Trophoblast cell (in vitro differentiated cells and primary cell): ENCODE data around the gene IRX2.

Experiments
- DNase-seq, 2 donors: peaks; one replicate each; pipeline ENCODE4 v3.0.0-alpha.2; 2016
- H2AFZ ChIP-seq: 2 replicates; pipeline ENCODE4 v1.6.1; 2013; ENCODE audit warnings: low read length, moderate library complexity, mild to moderate bottlenecking; ENCODE audit not compliant: insufficient read depth, poor library complexity
- H2AK5ac ChIP-seq: 2 replicates; pipeline ENCODE4 v1.6.1; 2013; ENCODE audit warnings: mild to moderate bottlenecking, low read length
- H2BK120ac ChIP-seq: 2 replicates; pipeline ENCODE4 v1.6.1; 2013; ENCODE audit warnings: low read length, mild to moderate bottlenecking, moderate library complexity; ENCODE audit not compliant: insufficient read depth, poor library complexity
- H2BK12ac ChIP-seq: 2 replicates; pipeline ENCODE4 v1.6.1; 2013; ENCODE audit warnings: mild to moderate bottlenecking, low read length, moderate library complexity
- H2BK5ac ChIP-seq: 2 replicates; pipeline ENCODE4 v1.6.1; 2013; ENCODE audit warnings: low read length, low read depth, moderate library complexity, mild to moderate bottlenecking; ENCODE audit not compliant: poor library complexity
- H3K14ac ChIP-seq: 2 replicates; pipeline ENCODE4 v1.6.1; 2013; ENCODE audit warnings: mild to moderate bottlenecking, low read length
- H3K18ac ChIP-seq: 2 replicates; pipeline ENCODE4 v1.6.1; 2013; ENCODE audit warnings: mild to moderate bottlenecking, low read length
- H3K23ac ChIP-seq: 2 replicates; pipeline ENCODE4 v1.6.1; 2013; ENCODE audit warnings: low read length
- H3K27ac ChIP-seq: 2 replicates; pipeline ENCODE4 v1.5.1; 2013; ENCODE audit warnings: low read depth, mild to moderate bottlenecking, inconsistent platforms, low read length, moderate library complexity
- H3K27me3 ChIP-seq: 2 replicates; pipeline ENCODE4 v1.6.1; 2013; ENCODE audit warnings: inconsistent platforms, mild to moderate bottlenecking, low read length, moderate library complexity; ENCODE audit not compliant: insufficient read depth
- H3K36me3 ChIP-seq, 2 experiments: 1 replicate in 1 of 2; 2 replicates in 1 of 2; pipeline ENCODE4 v1.6.1; 2013; ENCODE audit warnings: low read length in 2 of 2, mild to moderate bottlenecking in 2 of 2, moderate library complexity in 1 of 2; ENCODE audit not compliant: insufficient read depth in 2 of 2, control insufficient read depth in 1 of 2
- H3K4ac ChIP-seq: 2 replicates; pipeline ENCODE4 v1.6.1; 2013; ENCODE audit warnings: low read depth, mild to moderate bottlenecking, low read length, moderate library complexity
- H3K4me1 ChIP-seq, 2 experiments: 1 replicate in 1 of 2; 2 replicates in 1 of 2; pipeline ENCODE4 v1.6.1; 2013; ENCODE audit warnings: low read length in 2 of 2, mild to moderate bottlenecking in 2 of 2, moderate library complexity in 1 of 2; ENCODE audit not compliant: insufficient read depth in 2 of 2, control insufficient read depth in 1 of 2
- H3K4me2 ChIP-seq: 2 replicates; pipeline ENCODE4 v1.6.1; 2013; ENCODE audit warnings: inconsistent platforms, mild to moderate bottlenecking, low read length, moderate library complexity
- H3K4me3 ChIP-seq: 2 replicates; pipeline ENCODE4 v1.5.1; 2013; ENCODE audit warnings: mild to moderate bottlenecking, low read depth, low read length, inconsistent platforms
- H3K79me1 ChIP-seq: one replicate; pipeline ENCODE4 v1.6.1; 2013; ENCODE audit warnings: low read length
- H3K79me2 ChIP-seq: 2 replicates; pipeline ENCODE4 v1.6.1; 2013; ENCODE audit warnings: low read length, mild to moderate bottlenecking; ENCODE audit not compliant: control insufficient read depth, insufficient read depth, poor library complexity
- H3K9ac ChIP-seq: 2 replicates; pipeline ENCODE4 v1.6.1; 2013; ENCODE audit warnings: mild to moderate bottlenecking, low read length
- H3K9me3 ChIP-seq: 2 replicates; pipeline ENCODE4 v1.6.1; 2013; ENCODE audit warnings: low read depth, mild to moderate bottlenecking, control low read depth, inconsistent platforms, low read length; ENCODE audit not compliant: insufficient read depth
- H4K12ac ChIP-seq: 2 replicates; pipeline ENCODE4 v1.6.1; 2013; ENCODE audit warnings: low read depth, mild to moderate bottlenecking, low read length, moderate library complexity
- H4K8ac ChIP-seq: 2 replicates; pipeline ENCODE4 v1.6.1; 2013; ENCODE audit warnings: low read depth, mild to moderate bottlenecking, low read length, moderate library complexity
- H4K91ac ChIP-seq: one replicate; pipeline ENCODE4 v1.6.1; 2013; ENCODE audit warnings: low read depth, mild to moderate bottlenecking, low read length, moderate library complexity
- WGBS: extraction: QIAGEN DNeasy Blood & Tissue Kit; methylation state at CpG from one replicate; pipeline ENCODE4 v1.1.7; 2013; ENCODE audit warnings: missing lambda C conversion rate; ENCODE audit not compliant: insufficient read length, insufficient coverage; ENCODE audit errors: extremely low coverage; 5-methylcytosine and 5-hydroxymethylcytosine counted together

The IRX2 gene

DNA sequence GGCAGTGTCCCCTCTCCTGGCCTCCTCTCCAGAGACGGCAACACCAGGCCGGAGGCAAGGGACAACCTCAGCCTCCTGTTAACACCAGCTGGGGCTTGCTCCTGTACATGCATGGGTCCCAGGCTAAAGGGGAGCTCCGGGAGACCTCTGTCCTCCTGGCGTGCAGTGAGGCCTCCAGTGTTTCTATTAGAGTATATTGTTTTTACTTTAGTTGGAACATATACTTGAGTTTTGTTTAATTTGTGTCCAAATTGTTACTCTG, 12.0 kb upstream of the IRX2 start:
- WGBS, result no CpG with 5 or more reads among the region's 4 CpGs

DNA sequence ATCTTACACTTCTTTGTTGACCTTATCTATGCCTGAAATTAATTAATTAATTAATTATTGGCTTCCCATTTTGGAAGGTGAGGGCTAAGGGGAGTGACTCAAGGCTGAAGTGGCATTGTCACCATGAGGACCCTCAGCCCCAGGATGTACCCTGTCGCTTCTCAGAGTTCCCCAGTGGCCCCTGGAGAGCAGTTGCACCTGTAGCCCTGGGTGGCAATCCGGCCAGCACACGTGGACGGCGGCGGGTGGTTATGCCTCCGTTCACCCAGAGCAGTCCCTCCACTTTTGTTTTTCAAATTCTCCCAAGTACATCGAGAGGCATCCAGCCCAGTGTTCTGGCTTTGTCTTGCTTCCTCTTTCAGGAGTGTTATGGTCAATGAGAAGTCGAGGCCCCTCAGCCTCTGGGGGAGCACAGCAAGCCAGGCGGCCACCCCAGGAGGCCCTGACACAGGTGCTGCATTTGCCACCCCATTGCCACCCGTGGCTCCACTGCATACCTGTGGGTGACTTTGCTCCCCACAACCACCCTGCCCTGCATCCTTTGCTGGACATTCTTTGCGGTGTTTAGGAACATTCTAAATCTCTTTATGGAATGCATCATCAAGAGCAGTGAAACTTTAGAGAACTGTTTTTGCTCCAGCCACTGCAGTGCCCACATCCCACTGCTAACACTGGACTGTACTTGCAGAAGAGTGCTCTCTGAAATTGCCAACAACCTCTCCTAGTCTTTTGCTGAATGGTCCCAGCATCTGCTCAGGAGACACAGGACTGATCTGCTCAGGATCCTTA, 11.5 kb upstream of the IRX2 start:
- H2AFZ ChIP-seq, result no peak overlapping the region
- no peak overlapping the region for H2BK12ac ChIP-seq
- H3K79me2 ChIP-seq, result no peaks in the 10 kb centered on the region
- no peak overlapping the region for H3K27ac ChIP-seq
- H2AK5ac ChIP-seq, result no peak overlapping the region
- no peak overlapping the region for H4K12ac ChIP-seq
- H2BK120ac ChIP-seq, result no peak overlapping the region
- H3K4me3 ChIP-seq, result no peak overlapping the region
- no peaks in the 10 kb centered on the region for H3K27me3 ChIP-seq
- no peak overlapping the region for H4K8ac ChIP-seq
- peaks cover 11% of the 10 kb centered on the region for H3K79me1 ChIP-seq
- H3K4me1 ChIP-seq, result peaks cover 10 to 13% of the 10 kb centered on the region in 2 experiments
- no peak for DNase-seq
- no peak overlapping the region for H3K4ac ChIP-seq
- H3K9ac ChIP-seq, result no peak overlapping the region
- no peak overlapping the region for H3K4me2 ChIP-seq
- peaks cover 4% of the 10 kb centered on the region for H3K9me3 ChIP-seq
- no peak overlapping the region for H3K23ac ChIP-seq
- no peak overlapping the region for H2BK5ac ChIP-seq
- no peak overlapping the region for H4K91ac ChIP-seq
- H3K18ac ChIP-seq, result no peak overlapping the region
- WGBS, result no CpG with 5 or more reads among the region's 12 CpGs
- no peaks in the 10 kb centered on the region for H3K36me3 ChIP-seq
- H3K14ac ChIP-seq, result no peak overlapping the region

More for the DNA sequence above, 12.0 kb upstream of the IRX2 start:
- Histone ChIP-seq H3K79me2 (no peaks in the 10 kb centered on the region), H4K12ac (no peak overlapping the region), H3K9me3 (peaks cover 4% of the 10 kb centered on the region), H3K14ac (no peak overlapping the region), H2BK120ac (no peak overlapping the region), H2AFZ (no peak overlapping the region), H3K23ac (no peak overlapping the region), H4K91ac (no peak overlapping the region), H3K4me1 (peaks cover 10% of the 10 kb centered on the region in 2 experiments), H3K27ac (no peak overlapping the region), H3K4me2 (no peak overlapping the region), H2AK5ac (no peak overlapping the region), H3K36me3 (no peaks in the 10 kb centered on the region), H3K27me3 (no peaks in the 10 kb centered on the region), H3K9ac (no peak overlapping the region), H2BK5ac (no peak overlapping the region), H4K8ac (no peak overlapping the region), H3K18ac (no peak overlapping the region), H3K79me1 (peaks cover 11% of the 10 kb centered on the region), H3K4ac (no peak overlapping the region), H3K4me3 (no peak overlapping the region), H2BK12ac (no peak overlapping the region)
- no peak for DNase-seq

DNA sequence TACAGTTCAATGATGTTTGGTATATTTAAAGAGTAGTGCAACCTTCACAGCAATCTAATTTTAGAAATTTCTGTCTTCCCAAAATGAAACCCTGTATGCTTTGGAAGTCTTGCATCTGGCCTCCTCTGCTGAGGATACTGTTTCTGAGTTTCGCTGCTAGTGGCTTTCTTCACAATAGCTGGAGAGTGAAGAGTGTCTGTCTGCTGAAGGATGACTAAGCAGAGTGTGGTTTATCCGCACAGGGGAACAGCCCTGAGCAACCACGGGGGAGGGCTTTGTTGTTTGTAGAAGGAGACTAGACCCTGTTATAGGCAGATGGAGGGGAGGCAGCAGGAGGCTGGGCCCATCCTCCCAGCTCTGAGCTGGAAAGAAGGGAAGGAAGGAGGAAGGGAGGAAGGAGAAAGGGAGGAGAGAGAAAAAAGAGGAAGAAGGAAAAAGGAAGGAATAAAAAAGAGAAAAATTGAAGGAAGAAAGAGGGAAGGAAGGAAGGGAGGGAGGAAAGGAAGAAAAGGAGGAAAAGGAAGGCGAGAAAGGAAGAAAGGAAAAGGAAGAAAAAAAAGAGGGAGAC, 10.5 kb upstream of the IRX2 start:
- Histone ChIP-seq H3K4me1 (peaks cover 13 to 18% of the 10 kb centered on the region in 2 experiments), H4K8ac (peak overlapping the region; percentile 58), H4K91ac (no peak overlapping the region), H3K27ac (no peak overlapping the region), H3K9me3 (peaks cover 4% of the 10 kb centered on the region), H3K27me3 (no peaks in the 10 kb centered on the region), H3K36me3 (no peaks in the 10 kb centered on the region), H3K4me2 (no peak overlapping the region), H3K4ac (no peak overlapping the region), H2BK5ac (peak overlapping the region; percentile 64), H3K14ac (peak overlapping the region; percentile 53), H3K79me1 (peaks cover 14% of the 10 kb centered on the region), H2BK120ac (no peak overlapping the region), H3K79me2 (peaks cover 1% of the 10 kb centered on the region), H3K9ac (no peak overlapping the region), H4K12ac (no peak overlapping the region), H2AK5ac (no peak overlapping the region), H2BK12ac (peak overlapping the region; percentile 37), H3K18ac (no peak overlapping the region), H3K4me3 (no peak overlapping the region), H3K23ac (no peak overlapping the region), H2AFZ (no peak overlapping the region)
- 100% methylated on average over 1 of the region's 4 CpGs for WGBS
- DNase-seq, result no peak

- Histone ChIP-seq H3K9ac (no peak overlapping the region), H4K8ac (no peak overlapping the region), H3K4ac (no peak overlapping the region), H4K91ac (peak overlapping the region; percentile 21), H3K79me2 (peaks cover 4% of the 10 kb centered on the region), H4K12ac (no peak overlapping the region), H2BK12ac (peak overlapping the region; percentile 42), H3K23ac (no peak overlapping the region), H3K27ac (no peak overlapping the region), H3K9me3 (peaks cover 3% of the 10 kb centered on the region), H3K18ac (no peak overlapping the region), H2AFZ (no peak overlapping the region), H3K4me1 (peaks cover 17 to 18% of the 10 kb centered on the region in 2 experiments), H2BK5ac (no peak overlapping the region), H3K4me2 (no peak overlapping the region), H3K14ac (peak overlapping the region; percentile 35), H2BK120ac (no peak overlapping the region), H3K4me3 (no peak overlapping the region), H2AK5ac (no peak overlapping the region), H3K27me3 (no peaks in the 10 kb centered on the region), H3K36me3 (no peaks in the 10 kb centered on the region), H3K79me1 (peaks cover 31% of the 10 kb centered on the region)
- DNase-seq, result no peak
- no CpG with 5 or more reads among the region's 11 CpGs for WGBS
Observed at GRCh38 chr5:2759696-2760461, 8.4 kb upstream of the IRX2 start.
